WI38 (cell line): ENCODE results near the gene PHF19.

Source experiments
- H3K4me3 ChIP-seq: 2 replicates; pipeline ENCODE4 v1.5.1; 2011; ENCODE audit warnings: low read depth, mild to moderate bottlenecking, control low read depth, low read length
- TF ChIP-seq, protein P1 (sequence below): IDR thresholded peaks from 2 replicates; pipeline ENCODE4 v1.5.1; 2012; ENCODE audit warnings: low read depth, mild to moderate bottlenecking, control low read depth, low read length

PHF19 gene

DNA sequence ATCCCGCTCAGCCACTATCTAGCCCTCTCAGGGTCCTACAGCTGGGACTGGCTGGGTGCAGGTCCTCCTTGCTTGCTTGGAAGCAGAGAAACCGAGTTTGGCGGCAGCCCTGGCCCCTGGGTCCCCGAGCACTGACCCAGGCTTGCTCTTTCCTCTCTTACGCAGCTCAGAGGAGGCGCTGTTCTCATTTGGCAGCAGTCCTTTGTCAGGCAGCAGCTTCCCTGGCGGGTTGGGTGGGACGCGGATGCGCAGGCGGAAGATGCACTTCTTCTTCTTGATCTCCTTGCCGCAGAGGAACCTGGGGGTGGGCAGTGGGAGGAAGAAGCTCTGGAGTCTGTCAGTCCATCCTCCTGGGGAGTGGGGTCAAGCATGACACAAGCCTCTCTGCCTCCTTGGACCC, 14.5 kb downstream of the PHF19 start:
- no peak overlapping the region for H3K4me3 ChIP-seq
- TF ChIP-seq, protein P1, sequence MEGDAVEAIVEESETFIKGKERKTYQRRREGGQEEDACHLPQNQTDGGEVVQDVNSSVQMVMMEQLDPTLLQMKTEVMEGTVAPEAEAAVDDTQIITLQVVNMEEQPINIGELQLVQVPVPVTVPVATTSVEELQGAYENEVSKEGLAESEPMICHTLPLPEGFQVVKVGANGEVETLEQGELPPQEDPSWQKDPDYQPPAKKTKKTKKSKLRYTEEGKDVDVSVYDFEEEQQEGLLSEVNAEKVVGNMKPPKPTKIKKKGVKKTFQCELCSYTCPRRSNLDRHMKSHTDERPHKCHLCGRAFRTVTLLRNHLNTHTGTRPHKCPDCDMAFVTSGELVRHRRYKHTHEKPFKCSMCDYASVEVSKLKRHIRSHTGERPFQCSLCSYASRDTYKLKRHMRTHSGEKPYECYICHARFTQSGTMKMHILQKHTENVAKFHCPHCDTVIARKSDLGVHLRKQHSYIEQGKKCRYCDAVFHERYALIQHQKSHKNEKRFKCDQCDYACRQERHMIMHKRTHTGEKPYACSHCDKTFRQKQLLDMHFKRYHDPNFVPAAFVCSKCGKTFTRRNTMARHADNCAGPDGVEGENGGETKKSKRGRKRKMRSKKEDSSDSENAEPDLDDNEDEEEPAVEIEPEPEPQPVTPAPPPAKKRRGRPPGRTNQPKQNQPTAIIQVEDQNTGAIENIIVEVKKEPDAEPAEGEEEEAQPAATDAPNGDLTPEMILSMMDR, result no peak

DNA sequence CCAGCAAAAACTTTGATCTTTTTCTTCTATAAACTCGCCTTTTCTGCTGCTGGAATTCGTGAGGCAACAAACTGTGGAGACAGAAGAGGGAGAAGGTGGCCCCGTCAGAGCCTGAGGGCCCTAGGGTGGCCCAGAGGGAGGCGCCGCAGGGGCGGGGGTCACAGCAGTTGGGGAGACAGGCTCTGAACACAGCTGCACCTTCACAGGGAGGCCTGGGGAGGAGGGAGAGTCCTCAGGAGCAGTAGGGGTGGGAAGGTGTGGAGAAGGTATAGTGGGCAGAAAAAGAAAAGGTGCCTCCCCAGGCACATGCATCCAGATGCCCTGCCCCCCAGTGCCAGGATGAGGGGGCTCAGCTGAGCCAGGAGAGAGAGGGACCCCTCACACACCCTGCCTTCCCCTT, 15.1 kb downstream of the PHF19 start:
- TF ChIP-seq, protein P1, result no peak
- no peak overlapping the region for H3K4me3 ChIP-seq

DNA sequence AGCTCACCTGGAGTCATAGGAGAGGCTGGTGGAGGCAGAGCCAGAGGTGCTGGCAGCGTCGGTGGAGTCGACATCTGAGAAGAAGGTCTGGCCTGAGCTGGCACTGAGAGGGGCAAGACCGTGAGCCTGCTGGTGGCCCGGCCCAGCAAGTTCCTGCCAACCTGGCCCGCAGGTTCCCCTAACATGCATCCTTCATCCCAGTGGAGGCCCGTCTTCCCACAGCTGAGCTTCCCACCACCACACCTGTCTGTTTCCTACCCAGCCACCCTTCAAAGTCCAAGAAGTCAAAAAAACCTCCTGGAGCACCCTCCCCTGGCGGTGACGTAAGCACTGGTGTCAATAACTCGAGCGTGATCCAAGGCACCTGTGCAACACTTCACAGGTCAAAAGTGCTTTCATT, 16.9 kb downstream of the PHF19 start:
- TF ChIP-seq, protein P1, result no peak
- no peak overlapping the region for H3K4me3 ChIP-seq

DNA sequence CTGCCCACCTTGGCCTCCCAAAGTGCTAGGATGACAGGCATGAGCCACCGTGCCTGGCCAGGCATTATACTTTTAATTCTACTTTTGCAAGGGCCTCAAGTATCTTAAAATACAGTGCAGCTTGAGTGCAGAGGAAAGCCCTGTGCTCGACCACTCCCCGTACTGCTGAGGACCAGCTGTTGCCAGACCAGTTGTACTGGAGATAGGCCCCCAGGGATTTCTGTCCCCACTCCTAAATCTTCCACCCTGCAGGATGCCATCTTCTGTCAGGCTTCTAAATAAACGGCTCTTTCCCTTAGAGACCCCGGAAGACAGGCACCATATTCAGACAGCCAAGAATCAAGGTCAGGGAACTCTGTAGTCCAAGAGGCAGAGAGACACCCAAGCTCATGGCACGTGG, 17.6 kb downstream of the PHF19 start:
- no peak overlapping the region for H3K4me3 ChIP-seq
- TF ChIP-seq, protein P1, result no peak

DNA sequence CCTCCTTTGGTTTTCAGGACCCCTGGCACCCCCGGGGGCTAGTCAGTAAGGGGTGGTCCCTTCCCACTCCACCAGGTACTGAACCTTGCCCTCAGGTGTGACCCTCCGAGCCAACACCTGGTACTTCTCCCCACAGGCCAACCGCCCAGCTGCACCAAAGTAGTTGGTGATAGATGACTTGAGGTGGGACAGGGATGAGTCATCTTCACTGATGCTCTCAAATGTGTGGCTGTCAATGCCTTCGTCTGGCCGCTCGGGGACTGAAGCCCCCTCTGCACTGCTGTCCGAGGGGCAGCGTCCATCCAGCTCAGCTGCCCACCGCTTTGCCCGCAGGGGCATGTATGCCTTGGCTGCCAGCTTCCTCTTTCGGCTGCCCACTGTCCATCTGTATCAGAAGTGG, 19.1 kb downstream of the PHF19 start:
- no peak overlapping the region for H3K4me3 ChIP-seq
- TF ChIP-seq, protein P1, result no peak

DNA sequence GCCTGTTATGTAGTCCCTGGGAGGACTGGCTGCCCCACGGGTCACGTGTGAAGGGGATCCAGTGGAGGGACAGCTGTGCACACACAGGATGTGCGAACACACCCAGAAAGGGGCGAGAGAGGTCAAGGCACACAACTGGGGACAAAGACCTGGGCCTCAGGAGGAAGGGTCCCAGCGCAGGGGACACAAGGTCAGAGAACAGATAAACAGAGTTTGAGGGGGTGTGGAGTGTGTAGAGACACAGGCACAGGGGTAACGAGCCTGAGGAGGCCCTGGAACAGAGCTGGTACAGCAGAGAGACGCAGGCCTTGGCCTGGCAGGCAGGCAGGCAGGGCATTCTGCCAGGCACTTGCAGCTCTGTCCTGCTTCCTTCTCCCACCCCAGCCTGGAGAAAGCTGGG, 19.5 kb downstream of the PHF19 start:
- TF ChIP-seq, protein P1, result no peak
- H3K4me3 ChIP-seq, result no peak overlapping the region

DNA sequence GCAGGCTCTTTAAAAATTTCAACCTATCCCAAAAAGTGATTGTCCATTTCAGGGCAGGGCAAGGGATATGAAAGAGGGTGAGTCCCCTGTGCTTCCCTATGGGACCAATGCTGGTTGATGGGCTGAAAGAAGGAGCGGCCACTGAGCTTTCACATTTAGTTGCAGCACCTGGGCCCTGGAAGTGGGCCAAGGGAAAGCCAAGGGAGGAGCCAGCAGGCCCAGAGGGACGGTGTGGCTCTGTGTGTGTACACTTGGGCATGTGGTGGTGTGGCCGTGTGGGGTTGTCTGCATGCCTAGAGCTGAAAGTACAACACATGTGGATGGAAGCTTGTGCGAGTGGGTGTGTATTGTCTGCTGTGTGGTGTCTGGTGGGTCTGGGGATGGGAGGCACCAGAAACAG, 20.3 kb downstream of the PHF19 start:
- no peak overlapping the region for H3K4me3 ChIP-seq
- TF ChIP-seq, protein P1, result no peak
